Keratinocyte (primary cell): ENCODE results near the gene PROM1. TPM values are rescaled to one million over a fixed set of nuclear protein-coding genes. Genes with fewer than 3 reads are reported as not detected.

Experiments used
- DNase-seq: peaks from one replicate; pipeline ENCODE4 v3.0.0-alpha.2; 2011; ENCODE audit warnings: low read depth, missing footprints, low spot score
- FAIRE-seq: peaks from 2 replicates; lab custom pipeline; 2011; peaks lifted over from hg19 to GRCh38; lab: Jason Lieb, UNC
- H2AFZ ChIP-seq: 2 replicates; pipeline ENCODE4 v1.6.0; 2012; ENCODE audit warnings: low read length, control low read depth, inconsistent platforms; ENCODE audit not compliant: control insufficient read depth
- H3K27ac ChIP-seq: 2 replicates; pipeline ENCODE4 v1.5.1; 2011; ENCODE audit warnings: low read length; ENCODE audit not compliant: control insufficient read depth, insufficient read depth
- H3K27me3 ChIP-seq: 3 replicates; pipeline ENCODE4 v1.6.0; 2011; ENCODE audit warnings: low read length; ENCODE audit not compliant: control insufficient read depth, insufficient read depth; ENCODE audit errors: extremely low read depth
- H3K36me3 ChIP-seq, 2 experiments: 2 replicates in 1 of 2; 3 replicates in 1 of 2; pipeline ENCODE4 v1.5.1; 2011; ENCODE audit warnings: low read length in 2 of 2, mild to moderate bottlenecking in 1 of 2; ENCODE audit not compliant: control insufficient read depth in 2 of 2, insufficient read depth in 2 of 2; ENCODE audit errors: extremely low read depth in 1 of 2
- H3K4me1 ChIP-seq: 3 replicates; pipeline ENCODE4 v1.5.1; 2011; ENCODE audit warnings: low read length; ENCODE audit not compliant: control insufficient read depth, insufficient read depth; ENCODE audit errors: extremely low read depth
- H3K4me2 ChIP-seq: 3 replicates; pipeline ENCODE4 v1.6.0; 2011; ENCODE audit warnings: low read depth, low read length; ENCODE audit not compliant: control insufficient read depth, insufficient read depth; ENCODE audit errors: extremely low read depth
- H3K4me3 ChIP-seq, 3 experiments: fragments of 200-600 bp in 1 of 3; sonication (generic) in 1 of 3; 2 replicates in 2 of 3; 3 replicates in 1 of 3; pipeline ENCODE4 v1.5.1; 2011 to 2016; ENCODE audit warnings: low read length in 3 of 3, mild to moderate bottlenecking in 3 of 3, control low read depth in 2 of 3, inconsistent platforms in 1 of 3, low read depth in 1 of 3, mixed read lengths in 1 of 3, mixed run types in 1 of 3, moderate library complexity in 1 of 3; ENCODE audit not compliant: control insufficient read depth in 2 of 3, insufficient read depth in 2 of 3; ENCODE audit errors: extremely low read depth in 1 of 3
- H3K79me2 ChIP-seq: 2 replicates; pipeline ENCODE4 v1.6.0; 2012; ENCODE audit warnings: low read length; ENCODE audit not compliant: control insufficient read depth, insufficient read depth
- H3K9ac ChIP-seq: 3 replicates; pipeline ENCODE4 v1.6.0; 2011; ENCODE audit warnings: low read length; ENCODE audit not compliant: control insufficient read depth, insufficient read depth; ENCODE audit errors: extremely low read depth
- H3K9me1 ChIP-seq: 3 replicates; pipeline ENCODE4 v1.6.0; 2011; ENCODE audit warnings: low read length; ENCODE audit not compliant: control insufficient read depth, insufficient read depth; ENCODE audit errors: extremely low read depth
- H3K9me3 ChIP-seq: 2 replicates; pipeline ENCODE4 v1.5.1; 2012; ENCODE audit warnings: low read depth, low read length; ENCODE audit not compliant: control insufficient read depth
- H4K20me1 ChIP-seq: 3 replicates; pipeline ENCODE4 v1.6.0; 2011; ENCODE audit warnings: low read length; ENCODE audit not compliant: control insufficient read depth, insufficient read depth; ENCODE audit errors: extremely low read depth
- CTCF ChIP-seq, 3 experiments: IDR thresholded peaks in 1 of 3; conservative IDR thresholded peaks in 1 of 3; optimal IDR thresholded peaks in 1 of 3; 2 replicates in 2 of 3; 3 replicates in 1 of 3; pipeline versions ENCODE3 to v1.5.1; 2011; ENCODE audit warnings: low read length in 3 of 3, mild to moderate bottlenecking in 3 of 3, moderate library complexity in 2 of 3, control low read depth in 1 of 3, inconsistent platforms in 1 of 3; ENCODE audit not compliant: insufficient read depth in 2 of 3; ENCODE audit errors: extremely low read depth in 1 of 3
- EZH2 ChIP-seq: IDR thresholded peaks from one replicate; pipeline ENCODE4 v1.6.1; 2012; ENCODE audit warnings: inconsistent platforms, mild to moderate bottlenecking, low read length, moderate library complexity
- dilution Hi-C: fragments of 300-500 bp; cut with MboI; formaldehyde crosslinking; loops from one replicate; pipeline ENCODE4 v1.7.0; 2020; ENCODE audit warnings: low sequenced_read_pairs; ENCODE audit not compliant: extremely low pct_ligation_motif_present
- polyA plus RNA-seq, 5 experiments: library from polyadenylated mRNA; depleted of rRNA in 3 of 5; stranded (reverse) in 3 of 5; stranded (forward) in 1 of 5; unstranded in 1 of 5; fragments of >200 nt; gene quantifications; 1 replicate in 1 of 5; 2 replicates in 3 of 5; 3 replicates in 1 of 5; pipeline versions ENCODE4 v1.2.1 to v1.2.3, GENCODE V29; 2011 to 2012; ENCODE audit warnings: missing spikeins in 2 of 5, low read depth in 1 of 5, low replicate concordance in 1 of 5

Gene PROM1
- polyA plus RNA-seq, 1 donor (not counting 4 experiments of a cell fraction or from before 2014, with no cell fraction given) = not detected

- no peak for FAIRE-seq
- Histone ChIP-seq H3K9ac (no peak overlapping the region), H3K4me1 (peaks cover 4% of the 10 kb centered on the region), H3K4me3 (no peak overlapping the region), H3K36me3 (no peaks in the 10 kb centered on the region), H3K79me2 (no peaks in the 10 kb centered on the region), H3K4me2 (no peak overlapping the region), H2AFZ (no peak overlapping the region), H3K9me1 (no peaks in the 10 kb centered on the region), H3K27ac (no peak overlapping the region), H4K20me1 (no peaks in the 10 kb centered on the region), H3K27me3 (peaks cover 56% of the 10 kb centered on the region), H3K9me3 (no peaks in the 10 kb centered on the region)
- TF ChIP-seq EZH2 = no peak
- no peak for TF ChIP-seq CTCF (optimal IDR thresholded peaks at IDR 0.05 in 1 of 3, IDR thresholded peaks at IDR 0.05 in 1 of 3, conservative IDR thresholded peaks at IDR 0.05 in 1 of 3; ENCODE audit: extremely low read depth in 1 of 3, insufficient read depth in 2 of 3, low read length in 3 of 3)
- no peak for DNase-seq
- dilution Hi-C loops = no loop called here
Measured at GRCh38 chr4:16085822-16086221, 2.0 kb upstream of the PROM1 start.

GRCh38 chr4:16082426-16083240 lies 1.2 kb downstream of the PROM1 start:
- dilution Hi-C loops = no loop called here
- no peaks in the 10 kb centered on the region for H3K9me3 ChIP-seq
- no peaks in the 10 kb centered on the region for H3K79me2 ChIP-seq
- H3K27ac ChIP-seq = no peak overlapping the region
- FAIRE-seq (no peak), DNase-seq (no peak)
- H3K4me1 ChIP-seq = peaks cover 4% of the 10 kb centered on the region
- no peak overlapping the region for H2AFZ ChIP-seq
- H3K9me1 ChIP-seq = no peaks in the 10 kb centered on the region
- H3K9ac ChIP-seq = no peak overlapping the region
- peak overlapping the region; percentile 56 for H3K4me2 ChIP-seq
- no peaks in the 10 kb centered on the region for H3K36me3 ChIP-seq
- TF ChIP-seq CTCF (optimal IDR thresholded peaks at IDR 0.05 in 1 of 3, IDR thresholded peaks at IDR 0.05 in 1 of 3, conservative IDR thresholded peaks at IDR 0.05 in 1 of 3; ENCODE audit: extremely low read depth in 1 of 3, insufficient read depth in 2 of 3, low read length in 3 of 3) (no peak), EZH2 (no peak)
- no peaks in the 10 kb centered on the region for H4K20me1 ChIP-seq
- peaks cover 61% of the 10 kb centered on the region for H3K27me3 ChIP-seq
- H3K4me3 ChIP-seq = peak overlapping the region in 2 of 3 experiments; percentile 34 to 37
